ENCODE data around the gene LSM3. TPM values are rescaled to one million over a fixed set of nuclear protein-coding genes. Genes with fewer than 3 reads are reported as not detected.
A peak's percentile ranks its signal among the peaks of the same experiment; 100 is the strongest.

Gene LSM3
- total RNA-seq (2014; rRNA removed; shearing (Covaris generic)) = 17.4 and 18.8 TPM in 2 replicates
- 20.8 and 22.0 TPM in 2 replicates for polyA plus RNA-seq (2015; cell fraction: cytosol; rRNA removed)
- polyA plus RNA-seq (2015; cell fraction: nucleus; rRNA removed) = 5.6 and 6.1 TPM in 2 replicates

DNA sequence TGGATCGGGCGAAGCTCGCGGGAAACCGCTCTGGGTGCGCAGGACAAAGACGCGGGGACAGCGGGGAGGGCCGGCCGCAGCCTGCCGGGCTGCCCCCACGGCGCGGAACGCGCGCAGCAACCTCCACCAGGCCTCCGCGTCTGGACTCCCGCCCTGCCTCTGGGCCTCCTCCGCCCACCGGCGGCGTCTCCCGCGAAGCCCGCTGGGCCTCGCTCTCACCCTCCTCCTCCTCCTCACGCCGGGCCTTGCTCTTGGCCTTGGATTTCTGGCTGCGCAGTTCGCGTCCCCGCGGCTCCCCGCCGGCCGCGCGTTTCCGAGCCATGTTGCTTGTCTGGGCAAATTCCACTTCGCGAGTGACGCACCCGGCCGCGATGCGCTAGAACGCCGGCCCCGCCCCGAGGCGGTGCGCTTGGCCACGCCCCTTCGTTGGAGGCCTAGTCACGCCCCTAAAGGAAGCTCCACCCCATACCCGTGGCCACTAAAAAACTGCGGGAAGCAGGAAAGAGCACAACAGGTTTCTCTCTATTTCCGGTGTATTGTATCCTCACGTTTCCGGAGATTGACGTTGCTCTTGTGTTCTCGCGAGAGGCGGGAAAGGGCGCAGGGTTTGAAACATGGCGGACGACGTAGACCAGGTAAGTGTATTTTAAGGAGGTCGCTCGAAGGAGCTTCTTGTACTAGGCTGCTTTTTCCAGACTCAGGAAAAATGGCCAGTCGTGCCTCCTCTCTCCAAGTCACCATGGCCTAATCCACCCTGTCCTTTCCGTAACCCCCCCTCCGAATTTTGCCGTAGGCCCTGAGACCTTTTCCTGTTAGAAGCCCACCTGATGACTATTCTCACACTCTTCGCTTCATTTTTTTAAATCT is at the start of gene LSM3, which contains the start of gene XPC:
Gene LSM3, plus strand, starts transcription at position 571 of the 867 bp plus-strand sequence. Its CDS starts 44 bp downstream, at position 615.
Gene XPC, minus strand, starts transcription at position 355 of the 867 bp plus-strand sequence. Its CDS starts 33 bp downstream, at position 322.
- peak; percentile 97 for DNase-seq (ENCODE audit: low read depth)

GRCh38 chr3:14129296-14129695 is 49.3 kb upstream of the LSM3 start:
- DNase-seq (ENCODE audit: low read depth) = no peak

DNA sequence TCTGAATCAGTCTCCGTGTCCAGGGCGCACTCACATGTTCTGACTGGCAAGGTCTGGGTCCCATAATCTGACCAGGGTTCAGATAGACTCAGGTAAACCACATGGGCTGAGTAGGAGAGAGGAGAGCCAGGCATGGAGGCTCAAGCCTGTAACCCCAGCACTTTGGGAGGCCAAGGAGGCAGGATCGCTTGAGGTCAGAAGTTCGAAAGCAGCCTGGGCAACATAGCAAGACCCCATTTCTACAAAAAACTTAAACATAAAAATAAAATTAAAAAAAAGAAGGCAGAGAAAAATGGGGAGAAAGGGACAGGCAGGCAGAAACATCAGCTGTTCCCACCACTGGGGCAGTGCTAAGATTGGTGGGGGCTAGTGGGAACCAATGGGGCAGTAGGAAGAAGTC is 48.4 kb upstream of the LSM3 start:
- no peak for DNase-seq (ENCODE audit: low read depth)

DNA sequence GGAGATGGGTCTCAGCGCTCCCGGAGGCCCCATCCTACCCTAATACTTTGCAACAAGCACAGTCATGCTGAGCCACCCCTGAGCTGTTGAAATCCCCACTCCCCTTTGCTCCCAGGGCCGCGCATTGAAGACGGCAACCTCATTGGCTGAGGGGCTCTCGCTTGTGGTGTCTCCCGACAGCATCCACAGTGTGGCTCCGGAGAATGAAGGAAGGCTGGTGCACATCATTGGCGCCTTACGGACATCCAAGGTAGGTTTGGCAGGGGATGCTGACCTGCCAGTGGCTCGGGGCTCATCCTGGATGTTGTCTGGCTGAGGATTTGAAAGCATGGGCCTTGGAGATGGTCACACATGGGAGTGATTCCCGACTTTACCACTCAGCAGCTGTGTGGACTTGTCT is 47.9 kb upstream of the LSM3 start:
- DNase-seq (ENCODE audit: low read depth) = no peak

GRCh38 chr3:14131134-14131533 is 47.5 kb upstream of the LSM3 start:
- DNase-seq (ENCODE audit: low read depth) = no peak

GRCh38 chr3:14132120-14132519 is 46.5 kb upstream of the LSM3 start:
- DNase-seq (ENCODE audit: low read depth) = no peak

DNA sequence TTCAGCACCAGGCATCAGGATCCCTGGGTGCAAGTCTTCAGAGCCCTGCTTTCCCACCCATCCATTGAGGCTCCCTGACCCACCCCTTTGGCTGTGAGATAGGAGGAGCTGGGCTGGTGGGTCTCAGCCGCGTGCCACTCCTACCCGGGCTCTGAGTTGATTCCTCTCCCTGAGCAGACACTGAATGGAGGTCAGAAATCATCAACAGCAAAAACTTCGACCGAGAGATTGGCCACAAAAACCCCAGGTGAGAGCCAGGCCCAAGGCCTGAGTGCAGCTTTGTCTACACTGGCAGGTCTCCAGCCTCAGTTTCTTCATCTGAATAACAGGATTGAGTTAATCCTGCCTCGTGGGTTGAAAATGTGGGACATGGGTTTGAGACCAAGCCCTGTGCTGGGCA is 45.9 kb upstream of the LSM3 start:
- DNase-seq (ENCODE audit: low read depth) = no peak

DNA sequence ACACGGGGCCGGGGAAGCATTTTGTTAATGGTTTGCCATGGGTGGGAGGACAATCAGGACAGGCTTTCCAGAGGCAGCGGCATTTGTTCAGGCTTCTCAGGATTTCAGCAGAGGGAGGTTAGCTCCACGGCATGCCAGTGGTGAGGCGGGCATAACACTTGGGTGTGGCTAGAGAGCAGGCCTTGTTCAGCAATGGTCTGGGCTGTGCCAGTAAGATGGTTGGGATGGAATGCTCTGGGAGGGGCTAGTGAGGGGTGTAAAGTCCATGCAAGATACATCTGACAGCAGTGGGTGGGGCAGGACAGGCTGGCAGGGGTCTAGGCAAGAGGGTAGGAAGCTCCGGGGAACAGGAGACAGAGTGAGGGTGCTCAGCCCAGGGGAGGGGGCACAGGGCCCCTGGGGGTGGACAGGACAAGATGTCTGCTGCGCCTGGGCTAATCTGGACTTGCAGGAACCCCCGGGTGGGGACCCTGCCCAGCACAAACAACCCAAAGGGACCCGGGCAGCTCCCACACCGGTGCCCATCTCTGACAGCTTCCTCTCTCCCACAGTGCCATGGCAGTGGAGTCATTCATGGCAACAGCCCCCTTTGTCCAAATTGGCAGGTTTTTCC is 45.3 kb upstream of the LSM3 start:
- no peak for DNase-seq (ENCODE audit: low read depth)

DNA sequence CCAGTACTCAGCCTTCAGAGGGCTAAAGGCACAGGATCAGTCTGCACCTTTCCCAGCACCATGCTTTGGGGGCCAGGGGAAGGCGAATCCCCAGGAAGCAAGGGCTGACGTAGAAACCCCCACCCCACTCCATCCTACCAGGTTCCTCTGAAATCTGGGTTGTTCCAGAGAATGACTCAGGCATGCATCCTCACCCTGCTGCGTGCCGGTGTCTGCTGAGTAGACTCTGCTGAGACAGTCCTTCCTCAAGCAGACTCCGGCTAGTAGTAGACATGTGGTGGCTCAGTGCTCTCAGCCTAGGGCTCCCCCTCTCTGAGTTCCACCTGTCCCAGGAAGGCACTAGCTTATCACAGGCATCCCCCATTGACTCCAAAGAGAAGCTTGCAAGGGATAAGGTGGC is 44.7 kb upstream of the LSM3 start:
- DNase-seq (ENCODE audit: low read depth) = no peak

DNA sequence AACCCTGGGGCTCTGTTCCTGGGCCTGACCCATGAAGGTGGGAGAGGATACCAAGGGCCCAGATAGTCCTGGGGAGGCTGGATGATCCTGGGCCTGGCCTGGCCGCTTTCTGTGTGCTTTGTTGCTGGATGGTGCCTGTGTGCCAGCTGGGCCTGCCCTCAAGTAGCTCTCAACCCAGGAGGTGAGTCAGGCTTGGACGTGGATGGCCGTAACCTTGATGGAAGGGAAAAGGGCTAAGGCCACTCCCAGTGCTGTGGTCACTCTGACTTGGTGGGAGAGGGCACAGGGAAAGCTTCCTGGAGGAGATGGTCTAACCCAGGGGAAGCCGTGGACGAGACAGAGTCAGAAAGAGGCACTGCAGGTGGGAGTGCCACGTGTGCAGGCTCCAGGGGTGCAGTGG is 44.3 kb upstream of the LSM3 start:
- no peak for DNase-seq (ENCODE audit: low read depth)

DNA sequence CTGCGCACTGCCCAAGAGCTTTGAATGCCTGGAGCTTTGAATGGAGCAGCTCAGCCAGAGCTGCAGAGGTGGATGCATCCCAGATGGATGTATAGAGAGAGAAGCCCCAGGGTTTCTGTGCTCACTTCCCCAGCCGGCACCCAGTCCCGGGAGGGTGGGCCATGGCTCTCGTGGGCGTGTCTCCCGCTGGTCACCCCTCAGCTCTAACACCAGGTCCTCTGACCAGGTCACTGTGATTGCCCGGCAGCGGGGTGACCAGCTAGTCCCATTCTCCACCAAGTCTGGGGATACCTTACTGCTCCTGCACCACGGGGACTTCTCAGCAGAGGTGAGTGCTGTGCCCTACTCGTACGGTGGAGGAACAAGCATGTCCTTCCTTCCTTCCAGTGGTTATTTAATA is 43.0 kb upstream of the LSM3 start:
- no peak for DNase-seq (ENCODE audit: low read depth)

DNA sequence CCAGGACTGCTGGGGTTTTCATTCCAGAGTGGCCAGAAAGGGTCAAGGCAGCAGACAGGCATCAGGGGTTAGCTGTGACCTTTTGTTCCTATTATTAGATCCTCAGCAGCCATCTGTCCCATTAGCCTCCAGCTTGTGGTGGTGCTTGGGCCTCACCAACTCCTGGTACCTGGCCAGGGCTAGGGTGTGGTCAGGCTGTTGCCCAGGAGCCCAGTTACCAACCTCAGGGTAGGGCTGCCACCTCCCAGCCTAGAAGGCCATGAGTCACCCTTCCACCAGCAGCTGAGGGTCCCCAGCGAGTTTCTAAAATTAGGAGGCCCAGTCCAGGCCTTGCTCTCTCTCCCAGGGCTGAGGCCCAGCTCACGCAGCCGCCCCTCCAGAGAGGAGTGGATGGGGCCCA is 41.6 kb upstream of the LSM3 start:
- DNase-seq (ENCODE audit: low read depth) = no peak

GRCh38 chr3:14137445-14137844 is 41.2 kb upstream of the LSM3 start:
- DNase-seq (ENCODE audit: low read depth) = no peak

DNA sequence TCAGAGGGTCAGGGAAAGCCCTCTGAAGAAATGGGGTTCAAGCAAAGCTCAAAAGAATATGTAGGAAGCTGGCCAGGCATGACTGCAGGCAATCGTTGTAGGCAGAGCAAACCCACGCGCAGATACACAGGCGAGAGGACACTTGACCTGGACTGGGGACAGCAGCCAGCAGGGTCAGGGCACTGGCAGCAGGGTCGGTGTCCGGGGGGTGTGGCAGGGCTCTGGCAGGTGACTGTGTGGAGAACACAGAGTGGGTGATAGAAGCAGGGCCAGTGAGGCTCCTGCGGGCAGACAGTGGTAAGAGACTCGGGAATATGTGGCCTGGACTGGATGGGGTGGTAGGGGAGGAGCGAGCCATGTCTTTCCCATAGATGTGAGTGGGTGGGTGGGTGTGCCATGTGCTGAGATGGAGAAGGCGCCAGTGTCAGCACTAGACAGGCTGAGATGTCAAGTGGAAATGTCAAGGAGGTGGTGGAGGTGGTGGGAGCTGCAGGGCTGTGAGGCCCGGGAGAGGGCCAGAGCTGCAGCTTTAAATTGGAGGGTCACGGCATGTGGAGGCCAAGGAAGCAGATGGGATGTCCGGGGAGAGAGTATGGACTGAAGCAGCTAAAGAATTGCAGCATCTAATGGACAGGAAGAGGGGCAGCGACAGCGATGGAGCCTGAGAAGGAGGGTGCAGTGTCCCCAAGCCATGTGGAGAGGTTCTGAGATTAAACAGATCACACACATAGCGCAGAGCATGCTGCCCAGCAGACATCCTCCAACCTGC is 40.3 kb upstream of the LSM3 start:
- DNase-seq (ENCODE audit: low read depth) = no peak

- no peak for DNase-seq (ENCODE audit: low read depth)
Observed at GRCh38 chr3:14138878-14139655, 39.5 kb upstream of the LSM3 start.

DNA sequence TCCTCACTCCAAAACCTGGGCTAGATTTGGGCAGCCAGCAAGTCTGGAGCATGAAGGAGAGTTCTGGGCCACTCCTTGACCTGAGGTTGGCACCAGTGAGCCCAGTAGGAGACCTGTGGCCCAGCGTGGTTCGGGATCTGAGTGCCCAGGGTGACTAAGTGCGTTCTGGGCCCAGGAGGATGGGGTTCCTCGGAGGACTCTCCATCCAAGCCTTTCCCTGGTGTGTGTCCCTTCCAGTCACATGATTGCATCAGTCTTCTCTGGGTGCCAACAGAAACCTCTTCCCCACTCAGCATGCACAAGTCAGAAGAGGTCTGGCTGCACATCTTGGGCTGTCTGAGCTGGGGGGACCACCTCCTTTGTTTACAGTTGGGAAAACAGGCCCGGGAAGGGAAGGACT is 38.8 kb upstream of the LSM3 start:
- no peak for DNase-seq (ENCODE audit: low read depth)

DNA sequence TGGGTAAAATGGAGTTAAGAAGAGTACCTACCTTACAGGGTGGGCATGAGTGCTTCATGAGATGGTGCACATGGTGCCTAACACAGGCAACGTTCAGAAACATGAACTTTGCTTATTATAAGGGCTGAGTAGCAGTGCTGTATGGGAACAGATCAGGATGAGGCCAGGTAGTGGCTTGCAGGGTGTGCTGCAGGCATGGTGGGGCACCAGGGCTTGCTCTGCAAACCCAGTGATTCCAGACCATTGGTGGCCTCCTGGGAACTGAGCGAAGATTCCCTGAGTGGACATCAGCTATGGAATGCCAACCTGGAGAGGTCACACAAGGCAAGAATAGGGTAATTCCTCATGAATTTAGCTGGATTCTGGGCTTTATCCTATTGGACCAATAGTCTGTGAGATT is 37.9 kb upstream of the LSM3 start:
- DNase-seq (ENCODE audit: low read depth) = no peak

DNA sequence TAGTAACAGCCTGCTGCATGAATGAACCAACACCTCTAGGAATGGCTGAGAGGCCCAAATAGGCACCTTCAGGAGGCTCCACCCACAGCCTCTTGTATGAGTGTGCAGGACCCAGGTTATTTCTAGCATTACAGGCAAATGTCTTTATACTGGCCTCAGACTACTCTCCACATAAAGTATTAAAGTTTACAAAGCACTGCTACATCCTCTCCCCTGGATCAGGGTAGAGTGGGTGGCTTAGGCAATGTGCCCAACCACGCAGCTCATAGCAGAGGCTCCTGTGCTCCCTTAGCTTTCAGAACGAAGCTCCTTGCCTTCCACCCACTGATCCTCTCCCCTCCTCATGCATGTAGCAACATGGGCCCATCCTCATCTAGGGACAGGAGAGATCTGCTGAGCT is 37.5 kb upstream of the LSM3 start:
- DNase-seq (ENCODE audit: low read depth) = no peak

GRCh38 chr3:14141602-14142341 is 36.8 kb upstream of the LSM3 start:
- DNase-seq (ENCODE audit: low read depth) = no peak

DNA sequence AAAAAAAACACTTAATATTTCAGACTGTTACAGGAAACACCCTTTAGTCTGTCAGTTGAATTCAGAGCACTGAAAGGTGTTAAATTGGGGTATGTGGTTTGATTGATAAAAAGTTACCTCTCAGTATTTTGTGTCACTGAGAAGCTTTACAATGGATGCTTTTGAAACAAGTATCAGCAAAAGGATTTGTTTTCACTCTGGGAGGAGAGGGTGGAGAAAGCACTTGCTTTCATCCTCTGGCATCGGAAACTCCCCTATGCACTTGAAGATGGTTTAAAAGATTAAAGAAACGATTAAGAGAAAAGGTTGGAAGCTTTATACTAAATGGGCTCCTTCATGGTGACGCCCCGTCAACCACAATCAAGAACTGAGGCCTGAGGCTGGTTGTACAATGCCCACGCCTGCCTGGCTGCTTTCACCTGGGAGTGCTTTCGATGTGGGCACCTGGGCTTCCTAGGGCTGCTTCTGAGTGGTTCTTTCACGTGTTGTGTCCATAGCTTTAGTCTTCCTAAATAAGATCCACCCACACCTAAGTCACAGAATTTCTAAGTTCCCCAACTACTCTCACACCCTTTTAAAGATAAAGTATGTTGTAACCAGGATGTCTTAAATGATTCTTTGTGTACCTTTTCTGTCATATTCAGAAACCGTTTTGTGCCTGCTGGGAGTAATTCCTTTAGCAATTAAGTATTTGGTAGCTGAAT is 35.9 kb upstream of the LSM3 start:
- no peak for DNase-seq (ENCODE audit: low read depth)
